DMS 273 (cell line): ENCODE results near the gene HHEX.
"Not testable (repeated sequence)": the region's sequence is repeated elsewhere in the genome, so short reads cannot be mapped to it uniquely, and the experiment has no call there.

Source experiments
- DNase-seq: peaks from one replicate; lab custom pipeline; 2025; ENCODE audit not compliant: unreplicated experiment; lab: John Stamatoyannopoulos, UW

HHEX gene

GRCh38 chr10:92732958-92733357, 43.2 kb downstream of the HHEX start:
- no peak for DNase-seq

- DNase-seq = no peak
Measured at GRCh38 chr10:92734301-92734700, 44.5 kb downstream of the HHEX start.

GRCh38 chr10:92735938-92736337, 46.2 kb downstream of the HHEX start:
- no peak for DNase-seq

GRCh38 chr10:92737484-92737883, 47.7 kb downstream of the HHEX start:
- no peak for DNase-seq

GRCh38 chr10:92740762-92741161, 51.0 kb downstream of the HHEX start:
- no peak for DNase-seq

GRCh38 chr10:92741741-92742140, 52.0 kb downstream of the HHEX start:
- DNase-seq = not testable (repeated sequence)

- no peak for DNase-seq
Measured at GRCh38 chr10:92742331-92743228, 52.8 kb downstream of the HHEX start.
